IMR-90 (cell line): ENCODE results near the gene AGAP1. TPM values are rescaled to one million over a fixed set of nuclear protein-coding genes. Genes with fewer than 3 reads are reported as not detected.

Source experiments
- ATAC-seq: fragments of 200-7000 bp; cut with Tn5 transposase; 2 replicates; pipeline ENCODE4 v1.9.1; 2020; ENCODE audit warnings: low read depth, mild to moderate bottlenecking, moderate library complexity
- BruUV-seq: library from RNA; stranded (reverse); fragments of 400-500 nt; replicated peaks from 2 replicates; lab custom pipeline; 2021; lab: Mats Ljungman, UMichigan
- CTCF ChIA-PET: fragments of 300-600 bp; formaldehyde crosslinking; extraction: SDS; loops from one replicate; lab custom pipeline; 2021; ENCODE audit warnings: antibody characterized with exemption; lab: Yijun Ruan, JAX
- POLR2A ChIA-PET: fragments of 300-600 bp; sonication (Branson Sonifier 250); formaldehyde crosslinking; loops from one replicate; lab custom pipeline; 2022; ENCODE audit warnings: antibody characterized with exemption; ENCODE audit not compliant: unreplicated experiment; lab: Charles Lee
- DNase-seq: peaks from one replicate; pipeline ENCODE4 v3.0.0; 2013
- H2AFZ ChIP-seq: replicated peaks from 2 replicates; pipeline ENCODE3; 2013; ENCODE audit warnings: low read length, mild to moderate bottlenecking; ENCODE audit not compliant: poor library complexity
- H2AK5ac ChIP-seq: 2 replicates; pipeline ENCODE4 v1.6.1; 2013; ENCODE audit warnings: low read depth, low read length, inconsistent platforms
- H2AK9ac ChIP-seq: replicated peaks from 2 replicates; pipeline ENCODE3; 2013; ENCODE audit warnings: mild to moderate bottlenecking, low read depth, low read length, moderate library complexity; ENCODE audit not compliant: poor library complexity
- H2BK120ac ChIP-seq: 2 replicates; pipeline ENCODE4 v1.6.1; 2013; ENCODE audit warnings: low read depth, low read length, inconsistent platforms
- H2BK15ac ChIP-seq: 3 replicates; pipeline ENCODE4 v1.6.1; 2013; ENCODE audit warnings: low read depth, low read length, inconsistent platforms
- H2BK20ac ChIP-seq: 2 replicates; pipeline ENCODE4 v1.6.1; 2013; ENCODE audit warnings: low read depth, mild to moderate bottlenecking, inconsistent platforms, low read length, moderate library complexity
- H2BK5ac ChIP-seq: 2 replicates; pipeline ENCODE4 v1.6.1; 2013; ENCODE audit warnings: mild to moderate bottlenecking, low read depth, low read length, inconsistent platforms; ENCODE audit not compliant: poor library complexity, severe bottlenecking
- H3K14ac ChIP-seq: replicated peaks from 2 replicates; pipeline ENCODE4 v1.6.1; 2013; ENCODE audit warnings: low read depth, low read length, inconsistent platforms
- H3K18ac ChIP-seq: 2 replicates; pipeline ENCODE4 v1.6.1; 2013; ENCODE audit warnings: low read depth, low read length, control low read depth
- H3K23ac ChIP-seq: 2 replicates; pipeline ENCODE4 v1.6.1; 2013; ENCODE audit warnings: low read depth, low read length, inconsistent platforms
- H3K27ac ChIP-seq: 2 replicates; pipeline ENCODE4 v1.5.1; 2013; ENCODE audit warnings: mild to moderate bottlenecking, control low read depth, low read length; ENCODE audit not compliant: insufficient read depth
- H3K27me3 ChIP-seq: 2 replicates; pipeline ENCODE4 v1.6.1; 2013; ENCODE audit warnings: low read length; ENCODE audit not compliant: control insufficient read depth, insufficient read depth
- H3K36me3 ChIP-seq: 2 replicates; pipeline ENCODE4 v1.6.1; 2013; ENCODE audit warnings: low read length, mixed read lengths; ENCODE audit not compliant: control insufficient read depth, insufficient read depth
- H3K4ac ChIP-seq: 2 replicates; pipeline ENCODE4 v1.6.1; 2013; ENCODE audit warnings: low read depth, low read length, inconsistent platforms
- H3K4me1 ChIP-seq: 2 replicates; pipeline ENCODE4 v1.6.1; 2013; ENCODE audit warnings: low read length, mixed read lengths; ENCODE audit not compliant: control insufficient read depth, insufficient read depth
- H3K4me2 ChIP-seq: 2 replicates; pipeline ENCODE4 v1.6.1; 2013; ENCODE audit warnings: low read depth, mild to moderate bottlenecking, control low read depth, low read length, moderate library complexity
- H3K4me3 ChIP-seq: 2 replicates; pipeline ENCODE4 v1.5.1; 2013; ENCODE audit warnings: low read depth, mild to moderate bottlenecking, control low read depth, low read length, moderate library complexity; ENCODE audit not compliant: insufficient read depth
- H3K56ac ChIP-seq: 2 replicates; pipeline ENCODE4 v1.6.1; 2013; ENCODE audit warnings: low read length, inconsistent platforms; ENCODE audit not compliant: insufficient read depth; ENCODE audit errors: extremely low read depth
- H3K79me1 ChIP-seq, 2 experiments: 2 replicates each; pipeline ENCODE4 v1.6.1; 2013; ENCODE audit warnings: low read length in 2 of 2, inconsistent platforms in 1 of 2, low read depth in 1 of 2
- H3K9ac ChIP-seq: 2 replicates; pipeline ENCODE4 v1.6.1; 2013; ENCODE audit warnings: low read depth, low read length, control low read depth
- H3K9me1 ChIP-seq: 2 replicates; pipeline ENCODE4 v1.6.1; 2013; ENCODE audit warnings: low read length, inconsistent platforms; ENCODE audit not compliant: insufficient read depth
- H3K9me3 ChIP-seq: 2 replicates; pipeline ENCODE4 v1.6.1; 2013; ENCODE audit warnings: low read length; ENCODE audit not compliant: control insufficient read depth, insufficient read depth
- H4K20me1 ChIP-seq: 2 replicates; pipeline ENCODE4 v1.6.1; 2013; ENCODE audit warnings: low read length, inconsistent platforms; ENCODE audit not compliant: insufficient read depth
- H4K5ac ChIP-seq: 2 replicates; pipeline ENCODE4 v1.6.1; 2013; ENCODE audit warnings: mild to moderate bottlenecking, low read depth, low read length, control low read depth
- H4K8ac ChIP-seq, 2 experiments: 2 replicates each; pipeline ENCODE4 v1.6.1; 2013; ENCODE audit warnings: low read depth in 2 of 2, low read length in 2 of 2, control low read depth in 1 of 2, inconsistent platforms in 1 of 2
- H4K91ac ChIP-seq: 2 replicates; pipeline ENCODE4 v1.6.1; 2013; ENCODE audit warnings: low read depth, low read length, inconsistent platforms; ENCODE audit not compliant: insufficient read depth
- BHLHE40 ChIP-seq: fragments of 150-350 bp; IDR thresholded peaks from 2 replicates; pipeline ENCODE4 v1.6.1; 2016; ENCODE audit warnings: mild to moderate bottlenecking, low read depth, low read length
- CEBPB ChIP-seq: IDR thresholded peaks from 2 replicates; pipeline ENCODE4 v1.6.1; 2012; ENCODE audit warnings: low read depth, low read length, improper control_type of control experiment
- CTCF ChIP-seq: conservative IDR thresholded peaks from 2 replicates; pipeline ENCODE4 v1.5.1; 2012; ENCODE audit warnings: mild to moderate bottlenecking, low read depth, low read length, improper control_type of control experiment
- ELK1 ChIP-seq: fragments of 150-350 bp; IDR thresholded peaks from 2 replicates; pipeline ENCODE4 v1.6.1; 2016; ENCODE audit warnings: low read depth, mild to moderate bottlenecking, low read length, moderate library complexity, borderline replicate concordance
- MAFK ChIP-seq: IDR thresholded peaks from 2 replicates; pipeline ENCODE4 v1.6.1; 2012; ENCODE audit warnings: low read depth, low read length, improper control_type of control experiment
- MXI1 ChIP-seq: IDR thresholded peaks from 2 replicates; pipeline ENCODE4 v1.6.1; 2012; ENCODE audit warnings: low read depth, mild to moderate bottlenecking, low read length, moderate library complexity, borderline replicate concordance
- NFE2L2 ChIP-seq: fragments of 150-350 bp; IDR thresholded peaks from 2 replicates; pipeline ENCODE4 v1.6.1; 2016; ENCODE audit warnings: low read depth, mild to moderate bottlenecking, low read length
- POLR2A ChIP-seq: IDR thresholded peaks from 2 replicates; pipeline ENCODE4 v1.6.1; 2012; ENCODE audit warnings: mild to moderate bottlenecking, low read depth, low read length
- RAD21 ChIP-seq: IDR thresholded peaks from 2 replicates; pipeline ENCODE4 v1.6.1; 2012; ENCODE audit warnings: low read length, improper control_type of control experiment
- RFX5 ChIP-seq: IDR thresholded peaks from 2 replicates; pipeline ENCODE4 v1.8.0; 2012; ENCODE audit warnings: low read depth, mild to moderate bottlenecking, low read length, moderate library complexity
- SMC3 ChIP-seq: fragments of 150-350 bp; IDR thresholded peaks from 2 replicates; pipeline ENCODE4 v1.6.1; 2016; ENCODE audit warnings: low read depth, mild to moderate bottlenecking, antibody characterized with exemption, low read length, moderate library complexity
- USF2 ChIP-seq: fragments of 150-350 bp; IDR thresholded peaks from 2 replicates; pipeline ENCODE4 v1.6.1; 2017; ENCODE audit warnings: mild to moderate bottlenecking, antibody characterized with exemption, low read length, low read depth
- WGBS, 2 experiments: methylation state at CpG; one replicate each; pipeline versions ENCODE4 v1.1.5 to v1.1.7; 2013; ENCODE audit warnings: missing lambda C conversion rate in 2 of 2; ENCODE audit not compliant: insufficient read length in 1 of 2; ENCODE audit errors: extremely low coverage in 2 of 2; 5-methylcytosine and 5-hydroxymethylcytosine counted together
- dilution Hi-C: fragments of 300-500 bp; cut with HindIII; formaldehyde crosslinking; loops from one replicate; pipeline ENCODE4 v1.14.3; 2018; ENCODE audit warnings: low sequenced_read_pairs; ENCODE audit not compliant: unreplicated experiment
- in situ Hi-C: fragments of 300-500 bp; cut with MboI; formaldehyde crosslinking; loops from 3 replicates; pipeline ENCODE4 v1.14.3; 2019; ENCODE audit warnings: low sequenced_read_pairs, inconsistent platforms, mixed read lengths
- intact Hi-C: fragments of 100-400 bp; cut with micrococcal nuclease; formaldehyde crosslinking; loops from 2 replicates; pipeline ENCODE4 v1.10.0; 2022
- polyA plus RNA-seq, 3 experiments: library from polyadenylated mRNA; depleted of rRNA; stranded (reverse); fragments of >200 nt; gene quantifications; 2 replicates each; pipeline ENCODE4 v1.2.3, GENCODE V29; 2012; ENCODE audit warnings: low replicate concordance in 1 of 3
- total RNA-seq: library from RNA; depleted of rRNA; stranded (reverse); fragments of >200 nt; gene quantifications from 2 replicates; pipeline ENCODE4 v1.2.3, GENCODE V29; 2012

Gene AGAP1
- total and polyA plus RNA-seq, 2 of the 4 experiments (the other 2 are of a cell fraction) = 15.1 to 16.4 TPM

- Histone ChIP-seq H3K27me3 (no peaks in the 10 kb centered on the region), H3K23ac (no peak overlapping the region), H2BK15ac (no peak overlapping the region), H3K14ac (no peak overlapping the region), H3K4ac (no peak overlapping the region), H3K4me1 (peaks cover 4% of the 10 kb centered on the region), H3K9ac (no peak overlapping the region), H3K27ac (no peak overlapping the region), H2AFZ (peak overlapping the region; percentile 71), H3K56ac (no peak overlapping the region), H2AK9ac (no peak overlapping the region), H2BK20ac (0 out of 2 replicates have a peak overlapping the region, but pooled peaks have one; percentile 13), H4K20me1 (peaks cover 17% of the 10 kb centered on the region), H2BK120ac (peak overlapping the region; percentile 4; the same call in 1 of the 2 replicates), H3K36me3 (peaks cover 8% of the 10 kb centered on the region; the same call in 1 of the 2 replicates), H3K9me1 (peaks cover 23% of the 10 kb centered on the region), H4K5ac (no peak overlapping the region), H3K9me3 (no peaks in the 10 kb centered on the region), H3K4me3 (no peak overlapping the region), H3K4me2 (no peak overlapping the region), H3K18ac (no peak overlapping the region), H3K79me1 (peaks cover 10 to 33% of the 10 kb centered on the region in 2 experiments), H2BK5ac (peak overlapping the region; percentile 59), H2AK5ac (no peak overlapping the region), H4K91ac (no peak overlapping the region), H4K8ac (no peak overlapping the region)
- WGBS, 2 experiments = 83% methylated on average over 3 of the region's 14 CpGs; no CpG with 5 or more reads in 1 of the 2 experiments
- TF ChIP-seq MAFK = no peak
- no peak for TF ChIP-seq ELK1
- TF ChIP-seq CEBPB = no peak
- TF ChIP-seq BHLHE40 = no peak
- no peak for TF ChIP-seq CTCF
- TF ChIP-seq SMC3 = no peak
- TF ChIP-seq MXI1 = no peak
- no peak for TF ChIP-seq RFX5
- no peak for TF ChIP-seq USF2
- no peak for TF ChIP-seq POLR2A
- TF ChIP-seq RAD21 = no peak
- no peak for TF ChIP-seq NFE2L2
- BruUV-seq = no TSS peak
- DNase-seq (peak; percentile 29), ATAC-seq (peak; percentile 11; the same call in 1 of the 2 replicates)
- in situ Hi-C loops = no loop called here
- CTCF ChIA-PET = interaction anchor here (0.6 kb wide), 1 partner anchor 1014 kb away, joined by 3 read pairs; no protein-coding TSS in a partner anchor
- dilution Hi-C loops = no loop called here
- POLR2A ChIA-PET = no interaction called here
- intact Hi-C loops = no loop called here
Measured at GRCh38 chr2:235709124-235709813, 215.4 kb downstream of the AGAP1 start.
